Keratinocyte (primary cell): ENCODE results near the gene PAFAH1B2. TPM values are rescaled to one million over a fixed set of nuclear protein-coding genes. Genes with fewer than 3 reads are reported as not detected.

ENCODE experiments used
- DNase-seq: peaks from one replicate; pipeline ENCODE4 v3.0.0-alpha.2; 2011; ENCODE audit warnings: low read depth, missing footprints, low spot score
- FAIRE-seq: peaks from 2 replicates; lab custom pipeline; 2011; peaks lifted over from hg19 to GRCh38; lab: Jason Lieb, UNC
- H2AFZ ChIP-seq: 2 replicates; pipeline ENCODE4 v1.6.0; 2012; ENCODE audit warnings: low read length, control low read depth, inconsistent platforms; ENCODE audit not compliant: control insufficient read depth
- H3K27ac ChIP-seq: 2 replicates; pipeline ENCODE4 v1.5.1; 2011; ENCODE audit warnings: low read length; ENCODE audit not compliant: control insufficient read depth, insufficient read depth
- H3K27me3 ChIP-seq: 3 replicates; pipeline ENCODE4 v1.6.0; 2011; ENCODE audit warnings: low read length; ENCODE audit not compliant: control insufficient read depth, insufficient read depth; ENCODE audit errors: extremely low read depth
- H3K36me3 ChIP-seq, 2 experiments: 2 replicates in 1 of 2; 3 replicates in 1 of 2; pipeline ENCODE4 v1.5.1; 2011; ENCODE audit warnings: low read length in 2 of 2, mild to moderate bottlenecking in 1 of 2; ENCODE audit not compliant: control insufficient read depth in 2 of 2, insufficient read depth in 2 of 2; ENCODE audit errors: extremely low read depth in 1 of 2
- H3K4me1 ChIP-seq: 3 replicates; pipeline ENCODE4 v1.5.1; 2011; ENCODE audit warnings: low read length; ENCODE audit not compliant: control insufficient read depth, insufficient read depth; ENCODE audit errors: extremely low read depth
- H3K4me2 ChIP-seq: 3 replicates; pipeline ENCODE4 v1.6.0; 2011; ENCODE audit warnings: low read depth, low read length; ENCODE audit not compliant: control insufficient read depth, insufficient read depth; ENCODE audit errors: extremely low read depth
- H3K4me3 ChIP-seq, 3 experiments: fragments of 200-600 bp in 1 of 3; sonication (generic) in 1 of 3; 2 replicates in 2 of 3; 3 replicates in 1 of 3; pipeline ENCODE4 v1.5.1; 2011 to 2016; ENCODE audit warnings: low read length in 3 of 3, mild to moderate bottlenecking in 3 of 3, control low read depth in 2 of 3, inconsistent platforms in 1 of 3, low read depth in 1 of 3, mixed read lengths in 1 of 3, mixed run types in 1 of 3, moderate library complexity in 1 of 3; ENCODE audit not compliant: control insufficient read depth in 2 of 3, insufficient read depth in 2 of 3; ENCODE audit errors: extremely low read depth in 1 of 3
- H3K79me2 ChIP-seq: 2 replicates; pipeline ENCODE4 v1.6.0; 2012; ENCODE audit warnings: low read length; ENCODE audit not compliant: control insufficient read depth, insufficient read depth
- H3K9ac ChIP-seq: 3 replicates; pipeline ENCODE4 v1.6.0; 2011; ENCODE audit warnings: low read length; ENCODE audit not compliant: control insufficient read depth, insufficient read depth; ENCODE audit errors: extremely low read depth
- H3K9me1 ChIP-seq: 3 replicates; pipeline ENCODE4 v1.6.0; 2011; ENCODE audit warnings: low read length; ENCODE audit not compliant: control insufficient read depth, insufficient read depth; ENCODE audit errors: extremely low read depth
- H3K9me3 ChIP-seq: 2 replicates; pipeline ENCODE4 v1.5.1; 2012; ENCODE audit warnings: low read depth, low read length; ENCODE audit not compliant: control insufficient read depth
- H4K20me1 ChIP-seq: 3 replicates; pipeline ENCODE4 v1.6.0; 2011; ENCODE audit warnings: low read length; ENCODE audit not compliant: control insufficient read depth, insufficient read depth; ENCODE audit errors: extremely low read depth
- EZH2 ChIP-seq: IDR thresholded peaks from one replicate; pipeline ENCODE4 v1.6.1; 2012; ENCODE audit warnings: inconsistent platforms, mild to moderate bottlenecking, low read length, moderate library complexity
- dilution Hi-C: fragments of 300-500 bp; cut with MboI; formaldehyde crosslinking; loops from one replicate; pipeline ENCODE4 v1.7.0; 2020; ENCODE audit warnings: low sequenced_read_pairs; ENCODE audit not compliant: extremely low pct_ligation_motif_present
- polyA plus RNA-seq, 5 experiments: library from polyadenylated mRNA; depleted of rRNA in 3 of 5; stranded (reverse) in 3 of 5; stranded (forward) in 1 of 5; unstranded in 1 of 5; fragments of >200 nt; gene quantifications; 1 replicate in 1 of 5; 2 replicates in 3 of 5; 3 replicates in 1 of 5; pipeline versions ENCODE4 v1.2.1 to v1.2.3, GENCODE V29; 2011 to 2012; ENCODE audit warnings: missing spikeins in 2 of 5, low read depth in 1 of 5, low replicate concordance in 1 of 5
- TF ChIP-seq, protein P1 (sequence below), 3 experiments: IDR thresholded peaks in 1 of 3; conservative IDR thresholded peaks in 1 of 3; optimal IDR thresholded peaks in 1 of 3; 2 replicates in 2 of 3; 3 replicates in 1 of 3; pipeline versions ENCODE3 to v1.5.1; 2011; ENCODE audit warnings: low read length in 3 of 3, mild to moderate bottlenecking in 3 of 3, moderate library complexity in 2 of 3, control low read depth in 1 of 3, inconsistent platforms in 1 of 3; ENCODE audit not compliant: insufficient read depth in 2 of 3; ENCODE audit errors: extremely low read depth in 1 of 3

The PAFAH1B2 gene
- polyA plus RNA-seq, 1 donor (not counting 4 experiments of a cell fraction or from before 2014, with no cell fraction given): 76.4 TPM

DNA sequence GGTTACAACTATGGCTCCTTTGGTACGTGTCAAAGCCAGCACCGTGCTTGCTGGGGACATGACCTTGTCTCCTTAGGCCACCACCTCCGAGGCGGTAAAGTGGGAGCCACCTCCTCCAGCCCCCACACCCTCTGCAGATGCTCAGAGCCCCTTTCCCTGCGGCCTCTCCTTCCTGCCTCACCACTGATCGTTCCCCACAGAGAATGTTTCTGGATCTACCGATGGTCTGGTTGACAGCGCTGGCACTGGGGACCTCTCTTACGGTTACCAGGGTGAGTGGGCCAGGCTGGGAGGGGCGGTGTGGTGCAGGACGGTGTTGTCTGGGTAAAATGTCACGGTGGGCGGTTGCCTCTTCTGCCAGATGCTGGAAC, 43.3 kb downstream of the PAFAH1B2 start:
- Histone ChIP-seq H3K27ac (no peak overlapping the region), H4K20me1 (no peaks in the 10 kb centered on the region), H3K4me2 (no peak overlapping the region), H3K9ac (no peak overlapping the region), H3K79me2 (no peaks in the 10 kb centered on the region), H3K9me1 (no peaks in the 10 kb centered on the region), H3K4me1 (no peaks in the 10 kb centered on the region), H2AFZ (no peak overlapping the region), H3K27me3 (no peaks in the 10 kb centered on the region), H3K9me3 (no peaks in the 10 kb centered on the region), H3K4me3 (no peak overlapping the region), H3K36me3 (peaks cover 9 to 33% of the 10 kb centered on the region in 2 experiments)
- FAIRE-seq (no peak), DNase-seq (no peak)
- dilution Hi-C loops: no loop called here
- no peak for TF ChIP-seq EZH2
- TF ChIP-seq, protein P1, sequence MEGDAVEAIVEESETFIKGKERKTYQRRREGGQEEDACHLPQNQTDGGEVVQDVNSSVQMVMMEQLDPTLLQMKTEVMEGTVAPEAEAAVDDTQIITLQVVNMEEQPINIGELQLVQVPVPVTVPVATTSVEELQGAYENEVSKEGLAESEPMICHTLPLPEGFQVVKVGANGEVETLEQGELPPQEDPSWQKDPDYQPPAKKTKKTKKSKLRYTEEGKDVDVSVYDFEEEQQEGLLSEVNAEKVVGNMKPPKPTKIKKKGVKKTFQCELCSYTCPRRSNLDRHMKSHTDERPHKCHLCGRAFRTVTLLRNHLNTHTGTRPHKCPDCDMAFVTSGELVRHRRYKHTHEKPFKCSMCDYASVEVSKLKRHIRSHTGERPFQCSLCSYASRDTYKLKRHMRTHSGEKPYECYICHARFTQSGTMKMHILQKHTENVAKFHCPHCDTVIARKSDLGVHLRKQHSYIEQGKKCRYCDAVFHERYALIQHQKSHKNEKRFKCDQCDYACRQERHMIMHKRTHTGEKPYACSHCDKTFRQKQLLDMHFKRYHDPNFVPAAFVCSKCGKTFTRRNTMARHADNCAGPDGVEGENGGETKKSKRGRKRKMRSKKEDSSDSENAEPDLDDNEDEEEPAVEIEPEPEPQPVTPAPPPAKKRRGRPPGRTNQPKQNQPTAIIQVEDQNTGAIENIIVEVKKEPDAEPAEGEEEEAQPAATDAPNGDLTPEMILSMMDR (optimal IDR thresholded peaks at IDR 0.05 in 1 of 3, IDR thresholded peaks at IDR 0.05 in 1 of 3, conservative IDR thresholded peaks at IDR 0.05 in 1 of 3; ENCODE audit: extremely low read depth in 1 of 3, insufficient read depth in 2 of 3, low read length in 3 of 3): no peak

DNA sequence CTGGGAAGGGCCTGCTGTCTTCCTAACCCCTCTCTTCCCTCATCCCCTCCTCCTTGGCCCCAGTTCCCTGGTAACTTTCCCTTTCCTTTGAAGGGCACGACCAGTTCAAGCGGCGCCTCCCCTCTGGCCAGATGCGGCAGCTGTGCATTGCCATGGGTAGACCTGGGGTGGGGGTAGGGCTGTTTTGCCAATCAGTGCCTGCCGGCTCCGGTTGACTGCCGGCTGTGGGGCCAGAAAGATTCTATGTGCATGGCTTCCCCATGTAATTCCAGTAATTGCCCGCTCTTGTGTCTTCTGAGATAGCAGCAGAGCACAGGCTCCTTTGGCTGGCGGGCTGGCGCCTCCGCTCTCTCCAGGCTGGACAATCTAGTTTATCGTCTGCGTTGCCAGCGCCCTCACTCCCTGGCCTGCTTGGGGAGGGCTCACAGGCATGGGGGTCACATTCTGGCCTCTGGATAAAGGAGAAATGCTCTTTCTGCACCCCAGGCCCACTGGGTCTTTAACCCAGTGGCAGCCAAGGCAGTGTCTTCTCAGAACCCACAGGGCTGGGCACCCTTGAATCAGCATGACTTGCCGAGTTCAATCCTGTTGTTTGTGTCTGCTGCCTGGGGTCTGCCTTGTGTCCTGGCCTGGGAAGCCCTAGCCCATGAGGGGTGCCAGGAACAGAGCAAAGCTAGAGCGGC, 43.9 kb downstream of the PAFAH1B2 start:
- H3K4me2 ChIP-seq: no peak overlapping the region
- no peaks in the 10 kb centered on the region for H3K27me3 ChIP-seq
- H3K27ac ChIP-seq: no peak overlapping the region
- dilution Hi-C loops: no loop called here
- no peaks in the 10 kb centered on the region for H3K79me2 ChIP-seq
- H3K36me3 ChIP-seq: peaks cover 9 to 33% of the 10 kb centered on the region in 2 experiments
- H3K9me1 ChIP-seq: no peaks in the 10 kb centered on the region
- H3K9me3 ChIP-seq: no peaks in the 10 kb centered on the region
- H3K9ac ChIP-seq: no peak overlapping the region
- DNase-seq (no peak), FAIRE-seq (no peak)
- peaks cover 5% of the 10 kb centered on the region for H3K4me1 ChIP-seq
- no peak overlapping the region for H3K4me3 ChIP-seq
- H2AFZ ChIP-seq: no peak overlapping the region
- TF ChIP-seq EZH2: no peak
- TF ChIP-seq, protein P1 (optimal IDR thresholded peaks at IDR 0.05 in 1 of 3, IDR thresholded peaks at IDR 0.05 in 1 of 3, conservative IDR thresholded peaks at IDR 0.05 in 1 of 3; ENCODE audit: extremely low read depth in 1 of 3, insufficient read depth in 2 of 3, low read length in 3 of 3): no peak
- H4K20me1 ChIP-seq: no peaks in the 10 kb centered on the region
